PFSK-1 (cell line): ENCODE data around the gene VTI1A.

Experiments
- FOXP2 ChIP-seq: optimal IDR thresholded peaks from 2 replicates; pipeline ENCODE3; 2011; ENCODE audit warnings: borderline replicate concordance, control low read depth, inconsistent platforms; ENCODE audit not compliant: insufficient read depth; ENCODE audit errors: extremely low read length, extremely low read depth
- POLR2AphosphoS5 ChIP-seq: IDR thresholded peaks from 2 replicates; pipeline ENCODE4 v1.6.1; 2012; ENCODE audit warnings: low read depth, mild to moderate bottlenecking, control low read depth, low read length, moderate library complexity
- SIN3A ChIP-seq: IDR thresholded peaks from 2 replicates; pipeline ENCODE4 v1.6.1; 2012; ENCODE audit warnings: mild to moderate bottlenecking, low read length, moderate library complexity, borderline replicate concordance; ENCODE audit not compliant: insufficient read depth
- TAF1 ChIP-seq: IDR thresholded peaks from 2 replicates; pipeline ENCODE4 v1.6.1; 2012; ENCODE audit warnings: low read length, control low read depth, borderline replicate concordance; ENCODE audit not compliant: insufficient read depth
- TF ChIP-seq, protein P1 (sequence below), 2 experiments: IDR thresholded peaks; 2 replicates each; pipeline versions ENCODE4 v1.6.1 to v1.8.0; 2011 to 2012; ENCODE audit warnings: low read depth in 2 of 2, low read length in 2 of 2, control low read depth in 1 of 2, inconsistent platforms in 1 of 2, mild to moderate bottlenecking in 1 of 2, moderate library complexity in 1 of 2; ENCODE audit not compliant: insufficient read depth in 1 of 2

VTI1A gene

GRCh38 chr10:112565434-112566053 is 118.5 kb downstream of the VTI1A start:
- TF ChIP-seq FOXP2 (no peak), SIN3A (no peak), TAF1 (no peak), POLR2AphosphoS5 (no peak)
- TF ChIP-seq, protein P1, sequence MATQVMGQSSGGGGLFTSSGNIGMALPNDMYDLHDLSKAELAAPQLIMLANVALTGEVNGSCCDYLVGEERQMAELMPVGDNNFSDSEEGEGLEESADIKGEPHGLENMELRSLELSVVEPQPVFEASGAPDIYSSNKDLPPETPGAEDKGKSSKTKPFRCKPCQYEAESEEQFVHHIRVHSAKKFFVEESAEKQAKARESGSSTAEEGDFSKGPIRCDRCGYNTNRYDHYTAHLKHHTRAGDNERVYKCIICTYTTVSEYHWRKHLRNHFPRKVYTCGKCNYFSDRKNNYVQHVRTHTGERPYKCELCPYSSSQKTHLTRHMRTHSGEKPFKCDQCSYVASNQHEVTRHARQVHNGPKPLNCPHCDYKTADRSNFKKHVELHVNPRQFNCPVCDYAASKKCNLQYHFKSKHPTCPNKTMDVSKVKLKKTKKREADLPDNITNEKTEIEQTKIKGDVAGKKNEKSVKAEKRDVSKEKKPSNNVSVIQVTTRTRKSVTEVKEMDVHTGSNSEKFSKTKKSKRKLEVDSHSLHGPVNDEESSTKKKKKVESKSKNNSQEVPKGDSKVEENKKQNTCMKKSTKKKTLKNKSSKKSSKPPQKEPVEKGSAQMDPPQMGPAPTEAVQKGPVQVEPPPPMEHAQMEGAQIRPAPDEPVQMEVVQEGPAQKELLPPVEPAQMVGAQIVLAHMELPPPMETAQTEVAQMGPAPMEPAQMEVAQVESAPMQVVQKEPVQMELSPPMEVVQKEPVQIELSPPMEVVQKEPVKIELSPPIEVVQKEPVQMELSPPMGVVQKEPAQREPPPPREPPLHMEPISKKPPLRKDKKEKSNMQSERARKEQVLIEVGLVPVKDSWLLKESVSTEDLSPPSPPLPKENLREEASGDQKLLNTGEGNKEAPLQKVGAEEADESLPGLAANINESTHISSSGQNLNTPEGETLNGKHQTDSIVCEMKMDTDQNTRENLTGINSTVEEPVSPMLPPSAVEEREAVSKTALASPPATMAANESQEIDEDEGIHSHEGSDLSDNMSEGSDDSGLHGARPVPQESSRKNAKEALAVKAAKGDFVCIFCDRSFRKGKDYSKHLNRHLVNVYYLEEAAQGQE (IDR thresholded peaks at IDR 0.05; ENCODE audit: insufficient read depth in 1 of 2, low read depth in 2 of 2, low read length in 2 of 2) = no peak

DNA sequence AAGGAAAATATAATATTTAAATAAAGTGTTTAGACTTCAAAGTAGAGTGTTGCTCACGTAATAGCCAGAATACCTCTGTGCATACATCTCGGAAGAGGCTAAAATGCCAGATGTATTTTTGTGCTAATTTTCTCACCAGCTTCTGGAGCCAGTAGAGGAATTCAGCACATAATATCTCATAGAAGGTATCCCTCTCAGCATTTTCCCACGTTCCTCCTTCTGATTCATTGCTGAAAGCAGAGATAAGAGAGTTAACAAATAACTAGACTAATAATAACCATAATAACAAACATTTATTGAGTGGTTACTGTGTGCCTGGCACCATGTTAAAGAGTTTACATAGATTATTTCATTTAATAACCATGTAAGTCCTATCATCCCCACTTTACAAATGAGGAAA is 123.6 kb downstream of the VTI1A start:
- TF ChIP-seq SIN3A (no peak), POLR2AphosphoS5 (no peak)
- TF ChIP-seq, protein P1 (IDR thresholded peaks at IDR 0.05; ENCODE audit: insufficient read depth in 1 of 2, low read depth in 2 of 2, low read length in 2 of 2) = no peak

GRCh38 chr10:112579578-112579977 is 132.6 kb downstream of the VTI1A start:
- TF ChIP-seq SIN3A (no peak), POLR2AphosphoS5 (no peak), TAF1 (no peak), FOXP2 (no peak)
- TF ChIP-seq, protein P1 (IDR thresholded peaks at IDR 0.05; ENCODE audit: insufficient read depth in 1 of 2, low read depth in 2 of 2, low read length in 2 of 2) = no peak

- no peak for TF ChIP-seq SIN3A
Observed at GRCh38 chr10:112580267-112580666, 133.3 kb downstream of the VTI1A start.

- TF ChIP-seq TAF1 = no peak
- no peak for TF ChIP-seq POLR2AphosphoS5
- TF ChIP-seq, protein P1 (IDR thresholded peaks at IDR 0.05; ENCODE audit: insufficient read depth in 1 of 2, low read depth in 2 of 2, low read length in 2 of 2) = no peak
- no peak for TF ChIP-seq SIN3A
- TF ChIP-seq FOXP2 = no peak
Observed at GRCh38 chr10:112581921-112582320, 134.9 kb downstream of the VTI1A start.
